Peyer's patch (tissue), 4 donors: ENCODE data around the gene SH3GL1.

ENCODE experiments used
- POLR2A ChIP-seq, 2 donors: fragments of 450-650 bp; IDR thresholded peaks; one replicate each; pipeline ENCODE4 v1.5.1; 2017; ENCODE audit warnings: antibody characterized with exemption in 2 of 2, mild to moderate bottlenecking in 2 of 2, moderate library complexity in 2 of 2
- TF ChIP-seq, protein P1 (sequence below), 6 experiments: fragments of 450-650 bp in 4 of 6; fragments of 200-600 bp in 2 of 6; sonication (generic) in 1 of 6; IDR thresholded peaks; one replicate each; pipeline ENCODE4 v1.5.1; 2017 to 2019; ENCODE audit warnings: antibody characterized with exemption in 6 of 6, mild to moderate bottlenecking in 3 of 6, moderate library complexity in 1 of 6

DNA sequence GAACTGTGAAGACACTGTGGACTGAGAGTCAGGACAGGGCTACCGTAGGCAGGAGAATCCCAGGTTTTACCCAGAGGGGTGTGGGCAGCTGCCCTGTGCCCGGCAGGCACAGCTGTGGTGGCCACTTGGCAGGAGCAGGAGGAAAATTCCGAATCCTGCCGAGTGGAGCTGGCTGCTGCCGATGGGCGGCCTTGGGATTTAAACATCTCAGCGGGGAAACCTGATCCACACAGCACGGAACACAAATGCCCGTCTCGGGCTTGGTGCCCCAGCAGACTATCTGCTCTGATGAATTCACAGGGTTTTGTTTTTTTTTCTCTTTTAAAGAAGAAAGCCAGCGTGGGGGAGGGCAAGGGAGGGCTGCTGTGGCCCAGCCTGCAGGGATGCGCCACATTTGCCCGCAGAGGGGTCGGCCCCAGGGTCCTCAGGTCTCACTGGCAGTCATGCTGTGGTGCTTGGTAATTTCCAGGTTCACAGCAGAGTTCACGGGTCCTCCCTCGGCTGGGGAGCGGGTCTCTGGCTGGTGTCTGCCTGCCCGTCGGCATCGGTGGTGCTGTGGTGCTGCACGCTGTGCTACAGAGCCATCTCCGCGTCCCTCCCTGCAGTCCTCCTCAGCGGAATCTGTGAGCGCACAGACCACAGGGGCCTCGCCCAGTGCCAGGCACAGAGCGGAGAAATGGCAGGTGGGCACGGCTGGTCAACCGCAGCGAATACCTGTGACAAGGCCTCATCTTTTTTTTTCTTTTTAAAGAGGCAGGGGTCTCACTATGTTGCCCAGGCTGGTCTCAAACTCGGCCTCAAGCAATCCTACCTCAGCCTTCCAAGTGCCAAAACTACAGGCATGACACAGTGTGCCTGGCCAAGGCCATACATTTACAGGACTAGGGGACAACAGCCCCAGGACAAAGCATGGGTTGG, 28.8 kb downstream of the SH3GL1 start:
- TF ChIP-seq, protein P1, sequence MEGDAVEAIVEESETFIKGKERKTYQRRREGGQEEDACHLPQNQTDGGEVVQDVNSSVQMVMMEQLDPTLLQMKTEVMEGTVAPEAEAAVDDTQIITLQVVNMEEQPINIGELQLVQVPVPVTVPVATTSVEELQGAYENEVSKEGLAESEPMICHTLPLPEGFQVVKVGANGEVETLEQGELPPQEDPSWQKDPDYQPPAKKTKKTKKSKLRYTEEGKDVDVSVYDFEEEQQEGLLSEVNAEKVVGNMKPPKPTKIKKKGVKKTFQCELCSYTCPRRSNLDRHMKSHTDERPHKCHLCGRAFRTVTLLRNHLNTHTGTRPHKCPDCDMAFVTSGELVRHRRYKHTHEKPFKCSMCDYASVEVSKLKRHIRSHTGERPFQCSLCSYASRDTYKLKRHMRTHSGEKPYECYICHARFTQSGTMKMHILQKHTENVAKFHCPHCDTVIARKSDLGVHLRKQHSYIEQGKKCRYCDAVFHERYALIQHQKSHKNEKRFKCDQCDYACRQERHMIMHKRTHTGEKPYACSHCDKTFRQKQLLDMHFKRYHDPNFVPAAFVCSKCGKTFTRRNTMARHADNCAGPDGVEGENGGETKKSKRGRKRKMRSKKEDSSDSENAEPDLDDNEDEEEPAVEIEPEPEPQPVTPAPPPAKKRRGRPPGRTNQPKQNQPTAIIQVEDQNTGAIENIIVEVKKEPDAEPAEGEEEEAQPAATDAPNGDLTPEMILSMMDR (IDR thresholded peaks at IDR 0.05) = no peak
- no peak for TF ChIP-seq POLR2A (IDR thresholded peaks at IDR 0.05)
